ENCODE measurements around the gene NAA80. TPM values are rescaled to one million over a fixed set of nuclear protein-coding genes. Genes with fewer than 3 reads are reported as not detected.

Gene NAA80
- total RNA-seq, 1 experiment from 2014 or later, result 6.0 TPM

DNA sequence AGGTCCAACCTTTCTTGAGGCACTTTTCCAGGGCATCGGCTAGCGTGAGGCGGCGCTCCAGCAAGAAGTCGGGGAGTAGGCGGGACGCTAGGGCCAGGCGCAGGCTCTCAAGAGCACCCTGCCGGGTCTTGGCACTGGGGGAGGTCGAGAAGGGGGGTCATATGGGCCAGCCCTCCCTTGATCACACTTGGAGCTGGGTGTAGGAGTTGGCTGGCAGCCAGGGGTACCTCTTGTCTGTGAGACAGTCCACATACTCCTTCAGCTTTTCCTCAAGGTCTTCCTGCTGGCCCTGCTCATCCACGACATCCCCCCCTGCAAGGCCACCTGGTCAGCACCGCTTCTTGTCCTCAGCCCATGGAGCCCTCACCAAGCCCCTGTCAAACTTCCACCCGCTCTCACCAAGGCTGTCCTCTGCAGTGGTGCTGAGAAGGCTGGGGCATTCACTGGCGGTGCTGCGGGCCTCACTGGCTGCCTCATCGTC, 9.0 kb downstream of the NAA80 start:
- H3K4me3 Mint-ChIP-seq, result peak overlapping the region; percentile 55 to 82; a peak in 4 of 5 replicates
- H3K9me3 Mint-ChIP-seq, result no peaks in the 10 kb centered on the region; a peak in 1 of 5 replicates
- peaks cover 11% of the 10 kb centered on the region in 2 experiments for H3K4me1 Mint-ChIP-seq
- H2AFZ ChIP-seq (ENCODE audit: low read length), result no peak overlapping the region
- H4K5ac ChIP-seq (ENCODE audit: insufficient read length, low read depth, low read length), result no peak overlapping the region
- H3K27me3 Mint-ChIP-seq (ENCODE audit: low read depth), result no peaks in the 10 kb centered on the region
- peaks cover 26 to 44% (median 40%) of the 10 kb centered on the region in 3 experiments; a peak in 6 of 7 replicates for H3K36me3 Mint-ChIP-seq (ENCODE audit: insufficient read depth in 1 of 3, low read depth in 3 of 3)
- no peak overlapping the region for H2BK12ac ChIP-seq (ENCODE audit: insufficient read length, low read depth, low read length)
- DNase-seq, result no peak
- no peak overlapping the region for H3T11ph ChIP-seq (ENCODE audit: low read length)
- peaks cover 5% of the 10 kb centered on the region for H3K23me2 ChIP-seq (ENCODE audit: insufficient read length, low read depth, low read length, poor library complexity, severe bottlenecking)
- H3K23ac ChIP-seq (ENCODE audit: insufficient read length, low read depth, low read length), result no peak overlapping the region
- no peak overlapping the region for H3K27ac Mint-ChIP-seq
- TF ChIP-seq CTCF (conservative IDR thresholded peaks at IDR 0.05), result no peak
- H4K91ac ChIP-seq (ENCODE audit: insufficient read length, low read depth, low read length), result no peak overlapping the region
- H3K79me2 ChIP-seq (ENCODE audit: insufficient read depth, low read length), result peaks cover 3% of the 10 kb centered on the region; the same call in 1 of the 2 replicates
- no peak overlapping the region for H3K14ac ChIP-seq (ENCODE audit: insufficient read depth, low read length)
- H2BK120ac ChIP-seq (ENCODE audit: low read depth, low read length, poor library complexity, severe bottlenecking), result no peak overlapping the region
- no peak overlapping the region for H3K4ac ChIP-seq (ENCODE audit: low read depth, low read length)
- H4K8ac ChIP-seq (replicated peaks; ENCODE audit: insufficient read length, low read depth, low read length), result no peak overlapping the region
- no peak overlapping the region for H3K9ac ChIP-seq (ENCODE audit: extremely low read depth, insufficient read length, low read length)
- no peak overlapping the region for H3K4me2 ChIP-seq (ENCODE audit: insufficient read depth, insufficient read length, low read length)
- H2BK15ac ChIP-seq (ENCODE audit: low read depth, low read length), result no peak overlapping the region
- H3K27ac ChIP-seq (ENCODE audit: insufficient read length, low read depth, low read length), result no peak overlapping the region
- no peak overlapping the region for H2BK20ac ChIP-seq (ENCODE audit: low read depth, low read length, poor library complexity, severe bottlenecking)
- no peaks in the 10 kb centered on the region for H3K79me1 ChIP-seq (ENCODE audit: insufficient read depth, low read depth, low read length, poor library complexity, severe bottlenecking)
- no peak overlapping the region for H2AK5ac ChIP-seq (ENCODE audit: insufficient read length, low read length)
- no CpG with 5 or more reads among the region's 16 CpGs for WGBS (ENCODE audit: extremely low coverage, insufficient read length, low lambda C conversion rate)
- H4K20me1 ChIP-seq (ENCODE audit: control insufficient read depth, insufficient read depth, insufficient read length), result no peaks in the 10 kb centered on the region
- no peak overlapping the region for H3K18ac ChIP-seq (ENCODE audit: insufficient read length, low read depth, low read length)
- H3K56ac ChIP-seq (ENCODE audit: insufficient read length, low read depth, low read length), result no peak overlapping the region
- no peaks in the 10 kb centered on the region for H3K4me1 ChIP-seq (ENCODE audit: insufficient read depth, low read length)
- H2BK5ac ChIP-seq (ENCODE audit: insufficient read length, low read length), result no peak overlapping the region
- H3K9me3 ChIP-seq (ENCODE audit: control insufficient read depth, low read depth, low read length), result no peaks in the 10 kb centered on the region
- no peaks in the 10 kb centered on the region for H3K27me3 ChIP-seq (ENCODE audit: insufficient read depth, low read length)

Data from H9 (cell line).